ENCODE results near the gene PCYOX1L. TPM values are rescaled to one million over a fixed set of nuclear protein-coding genes. Genes with fewer than 3 reads are reported as not detected.
A peak's percentile ranks its signal among the peaks of the same experiment; 100 is the strongest.

PCYOX1L gene
- total RNA-seq, 4 donors from 2014 or later = 2.1 to 4.6 (median 3.1) TPM

- no peaks in the 10 kb centered on the region for H3K27me3 ChIP-seq
- H3K27ac ChIP-seq = peak within 1 kb of the TSS; percentile 89 to 90 (median 90)
- intact Hi-C loops (cut with DNase I) = no loop called here
- 1% methylated on average over 15 to 20 of the region's 54 CpGs for WGBS, 2 donors
- no peaks in the 10 kb centered on the region for H3K9me3 ChIP-seq
- no peak for TF ChIP-seq CTCF (IDR thresholded peaks at IDR 0.05)
- TF ChIP-seq POLR2A (IDR thresholded peaks at IDR 0.05) = peak in 2 of 4 donors; percentile 47 to 73
- DNase-seq = peak; percentile 58
- peak within 1 kb of the TSS; percentile 76 to 92 (median 88) for H3K4me3 ChIP-seq
- H3K4me1 ChIP-seq = peaks cover 0 to 50% (median 26%) of the 10 kb centered on the region in 3 donors
- peaks cover 3 to 27% (median 23%) of the 10 kb centered on the region in 3 donors for H3K36me3 ChIP-seq
Measured at GRCh38 chr5:149345147-149345891, 12.5 kb upstream of the PCYOX1L start, which contains the start of gene GRPEL2. TSS of gene GRPEL2 (plus strand) at chr5:149345499. CDS start at chr5:149345540, 41 bp downstream.

- intact Hi-C loops (cut with DNase I) = no loop called here
- no peak for DNase-seq
- Histone ChIP-seq H3K4me3 (peak overlapping the region; percentile 76 to 92 (median 88)), H3K36me3 (peaks cover 8 to 30% (median 29%) of the 10 kb centered on the region in 3 donors), H3K27me3 (no peaks in the 10 kb centered on the region), H3K4me1 (peaks cover 0 to 50% (median 26%) of the 10 kb centered on the region in 3 donors), H3K9me3 (no peaks in the 10 kb centered on the region), H3K27ac (peak overlapping the region; percentile 89 to 90 (median 90))
- TF ChIP-seq CTCF (IDR thresholded peaks at IDR 0.05) (no peak), POLR2A (IDR thresholded peaks at IDR 0.05) (no peak)
- 1 to 2% methylated on average over 10 to 11 of the region's 11 CpGs for WGBS, 2 donors
Measured at GRCh38 chr5:149345892-149346222, 12.0 kb upstream of the PCYOX1L start.

- no peak for TF ChIP-seq POLR2A (IDR thresholded peaks at IDR 0.05)
- TF ChIP-seq CTCF (IDR thresholded peaks at IDR 0.05) = no peak
- DNase-seq = no peak
- Histone ChIP-seq H3K27ac (peak overlapping the region in 2 of 4 donors; percentile 2 to 3), H3K27me3 (no peaks in the 10 kb centered on the region), H3K36me3 (peaks cover 12 to 56% (median 43%) of the 10 kb centered on the region in 3 donors), H3K4me3 (no peak overlapping the region), H3K4me1 (peaks cover 0 to 49% (median 26%) of the 10 kb centered on the region in 3 donors), H3K9me3 (no peaks in the 10 kb centered on the region)
- intact Hi-C loops (cut with DNase I) = no loop called here
- 77 to 90% methylated on average over 1 of the region's 1 CpG for WGBS, 2 donors
Measured at GRCh38 chr5:149348518-149348917, 9.3 kb upstream of the PCYOX1L start.

GRCh38 chr5:149349382-149349781, 8.5 kb upstream of the PCYOX1L start:
- peaks cover 0 to 43% (median 24%) of the 10 kb centered on the region in 3 donors for H3K4me1 ChIP-seq

More at GRCh38 chr5:149349382-149349781, 8.5 kb upstream of the PCYOX1L start:
- Histone ChIP-seq H3K27me3 (no peaks in the 10 kb centered on the region), H3K36me3 (peaks cover 12 to 65% (median 43%) of the 10 kb centered on the region in 3 donors), H3K9me3 (no peaks in the 10 kb centered on the region), H3K27ac (no peak overlapping the region), H3K4me3 (no peak overlapping the region)
- intact Hi-C loops (cut with DNase I) = no loop called here
- 88% methylated on average over 4 of the region's 4 CpGs for WGBS, 2 donors
- TF ChIP-seq POLR2A (IDR thresholded peaks at IDR 0.05) (no peak), CTCF (IDR thresholded peaks at IDR 0.05) (no peak)
- no peak for DNase-seq

All from esophagus squamous epithelium (tissue), 5 donors.